Measurements from ENCODE around the gene MBNL1. TPM values are rescaled to one million over a fixed set of nuclear protein-coding genes. Genes with fewer than 3 reads are reported as not detected.

Gene MBNL1
- total RNA-seq, 2 donors from 2014 or later: 322 to 452 TPM

DNA sequence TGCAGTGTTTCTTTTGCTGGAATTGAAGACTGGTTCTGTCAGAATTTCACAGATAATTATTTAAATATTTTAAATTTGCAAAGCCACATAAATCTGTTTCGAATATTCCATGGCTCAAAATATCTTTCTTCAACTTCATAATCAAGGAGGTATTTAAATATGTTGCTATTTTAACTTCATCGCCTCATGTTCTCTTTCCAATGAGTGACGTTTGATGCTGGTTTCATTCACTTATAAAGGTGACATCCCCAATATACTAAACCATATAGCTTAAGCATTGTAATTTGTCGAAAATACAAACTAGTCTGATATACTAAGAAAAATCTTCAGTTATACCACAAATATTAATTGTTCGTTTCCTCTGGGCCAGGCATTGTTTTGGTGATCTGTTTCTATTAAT, 22.5 kb downstream of the MBNL1 start:
- Mint-ChIP-seq H3K4me3 (peak overlapping the region; percentile 76), H3K4me1 (peaks cover 51% of the 10 kb centered on the region)
- ATAC-seq (replicated peaks): no peak

GRCh38 chr3:152291649-152292066, 22.9 kb downstream of the MBNL1 start:
- Mint-ChIP-seq H3K27me3 (no peaks in the 10 kb centered on the region), H3K36me3 (ENCODE audit: low read depth) (peaks cover 49% of the 10 kb centered on the region), H3K4me1 (peaks cover 55% of the 10 kb centered on the region), H3K9me3 (no peaks in the 10 kb centered on the region), H3K27ac (peak overlapping the region; percentile 77), H3K4me3 (peak overlapping the region; percentile 76)
- peak; percentile 70 for ATAC-seq (replicated peaks)

More for the DNA sequence above, 22.5 kb downstream of the MBNL1 start:
- Mint-ChIP-seq H3K27me3 (no peaks in the 10 kb centered on the region), H3K9me3 (no peaks in the 10 kb centered on the region), H3K36me3 (ENCODE audit: low read depth) (peaks cover 47% of the 10 kb centered on the region), H3K27ac (peak overlapping the region; percentile 77)

- ATAC-seq (replicated peaks): no peak
- no peaks in the 10 kb centered on the region for H3K9me3 Mint-ChIP-seq
- peak overlapping the region; percentile 76 for H3K4me3 Mint-ChIP-seq
- no peaks in the 10 kb centered on the region for H3K27me3 Mint-ChIP-seq
- peak overlapping the region; percentile 77 for H3K27ac Mint-ChIP-seq
- peaks cover 60% of the 10 kb centered on the region for H3K4me1 Mint-ChIP-seq
- H3K36me3 Mint-ChIP-seq (ENCODE audit: low read depth): peaks cover 53% of the 10 kb centered on the region
These were observed 23.6 kb downstream of the MBNL1 start for GRCh38 chr3:152292366-152292765.

DNA sequence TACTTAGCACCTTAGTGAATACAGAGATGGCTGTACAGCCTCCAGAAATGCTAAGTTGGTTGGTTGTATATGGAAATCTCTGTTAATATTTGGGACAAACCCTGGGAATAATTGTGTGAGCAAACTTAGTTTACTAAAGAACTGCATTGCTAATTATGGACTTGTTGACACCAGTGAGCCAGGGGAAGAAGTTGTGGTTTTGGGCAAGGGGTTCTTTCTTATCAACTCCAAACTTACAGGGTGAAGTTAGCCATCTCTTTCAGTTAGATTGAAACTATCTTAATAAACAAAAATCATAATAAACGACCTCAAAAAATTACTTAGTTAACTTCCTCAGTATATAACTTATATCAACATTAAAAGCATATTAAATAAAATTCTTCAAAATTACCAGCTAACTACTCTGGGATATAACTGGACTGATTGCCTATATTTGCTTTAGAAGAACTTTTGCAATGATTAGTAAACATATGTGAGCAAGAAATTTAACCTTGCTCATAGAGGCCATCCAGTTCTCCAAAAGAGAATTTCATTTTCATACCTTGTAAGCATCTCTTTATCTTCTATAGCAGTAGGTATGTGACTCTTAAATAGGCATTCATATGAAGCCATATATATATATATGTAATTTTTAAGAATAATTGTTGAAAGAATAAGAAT, 24.7 kb downstream of the MBNL1 start:
- ATAC-seq (replicated peaks): no peak
- H3K36me3 Mint-ChIP-seq (ENCODE audit: low read depth): peaks cover 50% of the 10 kb centered on the region
- H3K9me3 Mint-ChIP-seq: no peaks in the 10 kb centered on the region
- H3K27me3 Mint-ChIP-seq: no peaks in the 10 kb centered on the region
- peak overlapping the region; percentile 45 for H3K4me3 Mint-ChIP-seq
- peak overlapping the region; percentile 73 for H3K27ac Mint-ChIP-seq
- peaks cover 57% of the 10 kb centered on the region for H3K4me1 Mint-ChIP-seq

DNA sequence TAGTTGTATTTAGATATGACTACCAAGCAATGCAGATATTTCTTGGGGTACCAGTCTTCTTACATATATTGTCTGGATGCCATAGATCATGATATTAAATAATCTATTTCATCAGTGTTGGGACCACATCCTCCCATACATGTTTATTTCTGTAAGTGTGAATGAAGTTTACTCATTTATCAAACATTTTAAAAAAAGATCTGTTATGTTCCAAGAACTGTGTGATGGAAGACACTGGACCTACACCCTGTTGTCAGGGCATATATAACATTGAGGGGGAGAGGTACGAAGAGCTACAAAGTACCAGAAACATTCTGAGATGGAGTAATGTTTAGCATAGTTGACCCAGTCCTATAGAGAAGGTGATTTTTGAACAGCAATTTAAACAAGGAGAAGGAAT, 26.6 kb downstream of the MBNL1 start:
- H3K36me3 Mint-ChIP-seq (ENCODE audit: low read depth): peaks cover 64% of the 10 kb centered on the region
- peak overlapping the region; percentile 51 for H3K27ac Mint-ChIP-seq
- peak overlapping the region; percentile 94 for H3K4me3 Mint-ChIP-seq
- H3K9me3 Mint-ChIP-seq: no peaks in the 10 kb centered on the region
- no peaks in the 10 kb centered on the region for H3K27me3 Mint-ChIP-seq
- no peak for ATAC-seq (replicated peaks)
- H3K4me1 Mint-ChIP-seq: peaks cover 60% of the 10 kb centered on the region

GRCh38 chr3:152295806-152296205, 27.1 kb downstream of the MBNL1 start:
- H3K4me3 Mint-ChIP-seq: peak overlapping the region; percentile 94
- peaks cover 58% of the 10 kb centered on the region for H3K4me1 Mint-ChIP-seq
- no peaks in the 10 kb centered on the region for H3K27me3 Mint-ChIP-seq
- peak overlapping the region; percentile 51 for H3K27ac Mint-ChIP-seq
- peaks cover 64% of the 10 kb centered on the region for H3K36me3 Mint-ChIP-seq (ENCODE audit: low read depth)
- no peaks in the 10 kb centered on the region for H3K9me3 Mint-ChIP-seq
- ATAC-seq (replicated peaks): no peak

DNA sequence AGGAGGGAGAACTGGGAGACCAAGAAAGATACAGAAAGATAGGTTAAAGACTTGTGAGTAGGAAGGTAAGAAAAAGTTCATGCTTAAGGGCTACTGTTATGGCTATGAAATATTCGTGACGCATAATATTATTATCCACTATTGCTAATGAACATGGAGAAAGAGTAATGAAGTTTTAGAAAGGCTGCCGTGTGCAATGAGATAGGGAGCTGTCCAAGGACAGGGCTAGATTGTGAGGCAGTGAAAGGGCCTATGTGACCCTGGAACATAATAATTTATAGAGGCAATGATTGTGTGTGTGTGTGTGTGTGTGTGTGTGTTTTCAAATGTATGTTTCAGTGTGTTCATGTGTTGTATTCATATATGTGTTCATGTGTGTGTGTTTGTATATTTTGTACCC, 27.7 kb downstream of the MBNL1 start:
- ATAC-seq (replicated peaks): no peak
- Mint-ChIP-seq H3K4me3 (peak overlapping the region; percentile 94), H3K27me3 (no peaks in the 10 kb centered on the region), H3K27ac (peak overlapping the region; percentile 51), H3K36me3 (ENCODE audit: low read depth) (peaks cover 66% of the 10 kb centered on the region), H3K9me3 (no peaks in the 10 kb centered on the region), H3K4me1 (peaks cover 56% of the 10 kb centered on the region)

DNA sequence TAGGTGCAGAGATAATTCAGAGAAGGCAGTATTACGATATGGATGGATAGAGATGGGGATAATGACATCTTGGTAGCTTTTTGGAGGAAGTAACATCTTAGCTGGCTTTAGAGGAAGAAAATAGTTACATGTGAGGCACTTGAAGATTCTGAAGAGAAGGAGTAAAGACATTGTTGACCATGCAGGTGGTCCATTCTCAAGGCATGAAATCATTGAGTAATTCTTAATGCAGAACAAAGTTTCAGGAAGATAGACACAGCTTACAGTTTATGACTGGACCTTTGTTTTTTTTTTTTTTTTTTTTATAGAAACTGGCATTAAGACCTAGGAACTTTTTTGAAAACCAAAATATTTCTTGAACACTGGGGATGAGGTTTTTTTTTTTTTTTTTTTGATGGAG, 28.2 kb downstream of the MBNL1 start:
- peaks cover 52% of the 10 kb centered on the region for H3K4me1 Mint-ChIP-seq
- no peaks in the 10 kb centered on the region for H3K9me3 Mint-ChIP-seq
- no peaks in the 10 kb centered on the region for H3K27me3 Mint-ChIP-seq
- no peak for ATAC-seq (replicated peaks)
- H3K36me3 Mint-ChIP-seq (ENCODE audit: low read depth): peaks cover 66% of the 10 kb centered on the region
- peak overlapping the region; percentile 94 for H3K4me3 Mint-ChIP-seq
- peak overlapping the region; percentile 51 for H3K27ac Mint-ChIP-seq

GRCh38 chr3:152298393-152299248, 29.9 kb downstream of the MBNL1 start:
- H3K4me1 Mint-ChIP-seq: peaks cover 52% of the 10 kb centered on the region
- peak overlapping the region; percentile 94 for H3K27ac Mint-ChIP-seq
- peak overlapping the region; percentile 94 for H3K4me3 Mint-ChIP-seq
- no peaks in the 10 kb centered on the region for H3K27me3 Mint-ChIP-seq
- peak; percentile 72 for ATAC-seq (replicated peaks)
- H3K9me3 Mint-ChIP-seq: no peaks in the 10 kb centered on the region
- peaks cover 73% of the 10 kb centered on the region for H3K36me3 Mint-ChIP-seq (ENCODE audit: low read depth)

DNA sequence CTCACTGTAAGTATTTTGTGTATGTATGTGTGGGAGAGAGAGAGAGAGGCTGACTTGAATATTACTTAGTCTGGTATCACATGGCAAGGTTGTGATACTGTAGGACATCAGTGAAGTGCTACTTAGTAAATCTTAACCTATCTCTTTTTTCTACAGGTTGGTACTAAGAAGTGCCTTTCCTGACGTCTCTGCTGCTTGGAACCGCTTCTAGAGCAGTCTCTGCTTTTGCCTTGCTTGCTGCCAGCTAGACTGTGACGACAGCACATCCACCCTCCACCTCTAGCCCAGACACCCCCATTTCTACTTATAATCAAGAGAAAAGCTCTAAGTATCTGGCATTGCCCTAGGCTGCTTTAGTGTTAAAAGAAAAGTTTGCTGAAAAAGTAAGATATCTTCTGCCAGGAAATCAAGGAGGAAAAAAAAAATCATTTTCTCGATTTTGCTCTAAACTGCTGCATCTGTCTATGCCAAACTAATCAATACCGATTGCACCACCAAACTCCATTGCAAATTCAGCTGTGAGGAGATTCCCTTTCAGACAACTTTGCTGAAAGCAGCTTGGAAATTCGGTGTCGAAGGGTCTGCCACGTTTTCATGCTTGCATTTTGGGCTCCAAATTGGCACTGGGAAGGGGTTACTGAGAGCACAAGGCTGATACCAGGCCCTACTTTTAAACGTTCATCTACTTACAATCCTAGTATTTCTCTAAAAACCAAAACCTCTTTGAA, 30.7 kb downstream of the MBNL1 start:
- Mint-ChIP-seq H3K9me3 (no peaks in the 10 kb centered on the region), H3K4me3 (peak overlapping the region; percentile 94), H3K27me3 (no peaks in the 10 kb centered on the region), H3K4me1 (peaks cover 52% of the 10 kb centered on the region), H3K27ac (peak overlapping the region; percentile 94), H3K36me3 (ENCODE audit: low read depth) (peaks cover 73% of the 10 kb centered on the region)
- peak; percentile 27 for ATAC-seq (replicated peaks)

DNA sequence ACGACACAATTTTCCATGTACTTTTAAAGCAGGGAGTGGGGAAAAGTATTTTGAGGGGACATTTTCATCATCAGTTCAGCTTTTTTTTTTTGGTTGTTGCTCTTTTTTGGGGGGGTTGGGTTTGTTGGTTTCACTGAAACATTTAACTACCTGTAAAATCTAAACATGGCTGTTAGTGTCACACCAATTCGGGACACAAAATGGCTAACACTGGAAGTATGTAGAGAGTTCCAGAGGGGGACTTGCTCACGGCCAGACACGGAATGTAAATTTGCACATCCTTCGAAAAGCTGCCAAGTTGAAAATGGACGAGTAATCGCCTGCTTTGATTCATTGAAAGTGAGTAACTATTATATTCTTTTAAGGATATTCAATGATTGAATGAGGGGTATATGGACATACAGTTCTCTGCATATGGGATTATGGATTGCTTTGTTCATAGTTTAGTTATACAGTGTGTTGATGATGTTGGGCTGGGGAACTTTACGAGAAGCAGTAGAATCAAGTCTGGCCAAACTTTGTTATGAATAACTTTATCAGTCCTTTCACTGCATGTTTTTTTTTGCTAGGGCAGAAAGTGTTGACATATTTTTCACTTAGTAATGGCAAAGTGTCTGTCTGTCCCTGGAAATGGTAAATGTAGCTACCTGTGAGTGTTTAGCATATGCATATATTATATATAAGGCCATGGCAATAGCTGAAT, 31.5 kb downstream of the MBNL1 start:
- H3K36me3 Mint-ChIP-seq (ENCODE audit: low read depth): peaks cover 78% of the 10 kb centered on the region
- ATAC-seq (replicated peaks): no peak
- peak overlapping the region; percentile 94 for H3K4me3 Mint-ChIP-seq
- no peaks in the 10 kb centered on the region for H3K9me3 Mint-ChIP-seq
- peaks cover 52% of the 10 kb centered on the region for H3K4me1 Mint-ChIP-seq
- peak overlapping the region; percentile 94 for H3K27ac Mint-ChIP-seq
- H3K27me3 Mint-ChIP-seq: no peaks in the 10 kb centered on the region

DNA sequence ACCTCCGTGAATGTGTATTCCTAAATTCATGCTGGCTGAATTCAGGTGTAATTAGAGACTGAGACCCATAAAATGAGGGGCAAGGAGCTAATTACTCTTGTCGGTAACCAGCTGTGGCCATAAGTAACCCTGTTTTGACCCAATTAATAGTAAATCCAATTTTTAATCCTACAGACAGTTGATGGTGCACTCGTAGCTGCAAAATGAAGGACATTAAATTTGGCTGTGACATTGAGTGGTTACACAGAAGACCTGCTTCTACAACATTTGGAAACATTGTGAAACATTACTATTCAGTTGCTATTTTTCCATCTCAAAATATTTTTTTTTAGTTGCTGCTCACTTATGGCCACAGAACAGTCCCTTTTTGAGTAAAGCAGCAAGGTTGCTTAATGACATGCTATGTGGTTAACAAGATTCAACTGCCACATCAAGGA, 33.0 kb downstream of the MBNL1 start:
- H3K27ac Mint-ChIP-seq: peak overlapping the region; percentile 93

DNA sequence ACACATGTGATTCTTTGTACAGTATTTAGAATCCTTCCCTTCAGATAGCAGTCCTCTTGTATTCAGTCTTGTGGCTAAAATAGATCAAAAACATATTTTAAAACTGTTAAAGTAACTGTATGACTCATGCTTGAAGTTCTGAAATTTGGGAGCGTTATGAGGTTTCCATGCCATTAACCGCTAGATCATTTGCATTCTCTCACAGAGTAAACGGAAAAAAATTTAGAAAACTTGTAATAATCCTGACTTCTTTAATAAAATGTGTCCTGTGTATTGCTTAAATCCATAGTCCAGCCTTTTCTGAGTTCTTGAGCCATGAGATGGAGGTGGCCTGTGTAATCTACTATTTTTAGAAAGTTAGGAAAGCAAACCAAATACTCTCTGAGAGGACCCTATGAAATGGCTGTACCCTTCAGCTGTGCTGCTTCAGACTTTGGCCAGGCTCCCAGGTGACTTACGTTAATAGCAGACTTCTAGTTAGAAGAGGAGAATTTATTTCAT, 33.8 kb downstream of the MBNL1 start:
- H3K27ac Mint-ChIP-seq: peak overlapping the region; percentile 93
- no peaks in the 10 kb centered on the region for H3K9me3 Mint-ChIP-seq
- H3K36me3 Mint-ChIP-seq (ENCODE audit: low read depth): peaks cover 85% of the 10 kb centered on the region
- peaks cover 46% of the 10 kb centered on the region for H3K4me1 Mint-ChIP-seq
- ATAC-seq (replicated peaks): peak; percentile 65
- no peaks in the 10 kb centered on the region for H3K27me3 Mint-ChIP-seq
- H3K4me3 Mint-ChIP-seq: peak overlapping the region; percentile 94

More for the DNA sequence above, 33.0 kb downstream of the MBNL1 start:
- peak; percentile 58 for ATAC-seq (replicated peaks)
- Mint-ChIP-seq H3K9me3 (no peaks in the 10 kb centered on the region), H3K36me3 (ENCODE audit: low read depth) (peaks cover 82% of the 10 kb centered on the region), H3K4me1 (peaks cover 47% of the 10 kb centered on the region), H3K4me3 (peak overlapping the region; percentile 94), H3K27me3 (no peaks in the 10 kb centered on the region)

GRCh38 chr3:152304160-152304559, 35.4 kb downstream of the MBNL1 start:
- no peak for ATAC-seq (replicated peaks)
- Mint-ChIP-seq H3K4me1 (peaks cover 54% of the 10 kb centered on the region), H3K36me3 (ENCODE audit: low read depth) (peaks cover 85% of the 10 kb centered on the region), H3K9me3 (no peaks in the 10 kb centered on the region), H3K27ac (peak overlapping the region; percentile 77), H3K4me3 (peak overlapping the region; percentile 56), H3K27me3 (no peaks in the 10 kb centered on the region)

Data from activated T-helper 17 cell treated with anti-CD3 and anti-CD28 coated beads, Interleukin-2, amount 50 U/mL, for 72 hours (primary cell).